ENCODE results near the gene GANC. TPM values are rescaled to one million over a fixed set of nuclear protein-coding genes. Genes with fewer than 3 reads are reported as not detected.

Gene GANC
- total and polyA plus RNA-seq, 2 experiments from 2014 or later = 21.0 to 22.2 TPM

GRCh38 chr15:42359985-42360384, 87.0 kb downstream of the GANC start:
- Histone ChIP-seq H3K4me3 (peak overlapping the region; percentile 15), H3K36me3 (no peaks in the 10 kb centered on the region), H3K27ac (peak overlapping the region; percentile 77), H3K4me1 (ENCODE audit: low read depth) (peaks cover 48% of the 10 kb centered on the region), H3K9me3 (ENCODE audit: low read depth) (no peaks in the 10 kb centered on the region), H3K27me3 (no peaks in the 10 kb centered on the region)
- TF ChIP-seq CTCF (IDR thresholded peaks at IDR 0.05; ENCODE audit: low read depth, low read length) = no peak
- peak in 1 of 2 donors; percentile 34 for DNase-seq (ENCODE audit: low read depth in 1 of 2, low spot score in 1 of 2)

DNA sequence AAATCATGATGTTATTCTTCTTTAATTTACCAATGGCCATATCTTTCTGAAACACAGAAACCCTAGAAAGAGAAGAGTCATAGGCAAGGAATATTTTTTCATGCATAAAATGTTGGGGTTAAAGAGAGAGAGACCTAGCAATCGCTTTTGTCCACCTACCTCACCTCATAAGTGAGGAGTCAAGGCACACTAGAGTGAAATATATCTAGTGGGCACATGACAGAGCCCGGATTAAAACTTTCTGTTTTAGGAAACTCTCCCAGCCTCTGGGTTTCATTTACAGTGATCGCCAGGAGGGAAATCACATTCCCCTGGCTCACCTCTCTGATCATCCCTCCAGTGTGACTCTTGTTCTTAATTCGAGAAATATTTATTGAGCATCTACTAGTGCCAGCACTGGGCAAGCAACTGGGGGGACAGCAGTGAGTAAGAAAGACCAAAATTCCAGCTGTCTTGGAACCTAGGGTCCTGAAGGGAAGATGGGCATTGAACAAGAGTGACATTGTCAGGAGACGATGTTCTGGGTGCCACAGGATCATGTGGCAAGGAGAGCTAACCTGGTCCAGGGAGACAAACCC, 87.6 kb downstream of the GANC start:
- Histone ChIP-seq H3K9me3 (ENCODE audit: low read depth) (no peaks in the 10 kb centered on the region), H3K4me3 (peak overlapping the region; percentile 15), H3K4me1 (ENCODE audit: low read depth) (peaks cover 47% of the 10 kb centered on the region), H3K27me3 (no peaks in the 10 kb centered on the region), H3K36me3 (no peaks in the 10 kb centered on the region), H3K27ac (peak overlapping the region; percentile 77)
- DNase-seq (ENCODE audit: low read depth in 1 of 2, low spot score in 1 of 2) = no peak
- TF ChIP-seq CTCF (IDR thresholded peaks at IDR 0.05; ENCODE audit: low read depth, low read length) = no peak

DNA sequence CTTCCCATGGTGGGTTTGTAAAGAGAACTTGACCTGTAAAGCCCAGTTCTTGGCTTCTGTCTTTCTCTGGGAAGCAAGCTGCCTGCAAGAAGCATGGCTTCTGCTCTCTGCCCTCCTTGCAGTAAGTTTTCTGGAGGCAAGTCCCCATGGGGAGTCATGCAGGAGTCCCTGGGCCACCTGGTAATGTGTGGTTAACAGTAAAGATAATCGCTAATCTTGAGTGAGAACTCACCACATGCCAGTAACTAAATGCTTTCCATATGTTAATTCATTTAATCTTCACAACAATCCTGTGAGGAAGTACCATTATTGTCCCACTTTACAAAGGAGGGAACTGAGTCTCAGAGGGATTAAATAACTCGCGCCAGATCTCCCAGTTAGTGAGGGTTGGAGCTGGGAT, 90.5 kb downstream of the GANC start:
- no peak for TF ChIP-seq CTCF (IDR thresholded peaks at IDR 0.05; ENCODE audit: low read depth, low read length)
- Histone ChIP-seq H3K27me3 (no peaks in the 10 kb centered on the region), H3K4me1 (ENCODE audit: low read depth) (peaks cover 37% of the 10 kb centered on the region), H3K9me3 (ENCODE audit: low read depth) (no peaks in the 10 kb centered on the region), H3K4me3 (no peak overlapping the region), H3K27ac (no peak overlapping the region), H3K36me3 (no peaks in the 10 kb centered on the region)
- DNase-seq (ENCODE audit: low read depth in 1 of 2, low spot score in 1 of 2) = no peak

GRCh38 chr15:42363942-42364341, 90.9 kb downstream of the GANC start:
- no peaks in the 10 kb centered on the region for H3K36me3 ChIP-seq
- TF ChIP-seq CTCF (IDR thresholded peaks at IDR 0.05; ENCODE audit: low read depth, low read length) = no peak
- H3K9me3 ChIP-seq (ENCODE audit: low read depth) = no peaks in the 10 kb centered on the region
- no peak overlapping the region for H3K27ac ChIP-seq
- no peak for DNase-seq (ENCODE audit: low read depth in 1 of 2, low spot score in 1 of 2)
- H3K4me1 ChIP-seq (ENCODE audit: low read depth) = peaks cover 33% of the 10 kb centered on the region
- no peaks in the 10 kb centered on the region for H3K27me3 ChIP-seq
- no peak overlapping the region for H3K4me3 ChIP-seq

GRCh38 chr15:42364529-42364928, 91.5 kb downstream of the GANC start:
- no peaks in the 10 kb centered on the region for H3K9me3 ChIP-seq (ENCODE audit: low read depth)
- H3K27me3 ChIP-seq = no peaks in the 10 kb centered on the region
- no peak overlapping the region for H3K4me3 ChIP-seq
- no peak for TF ChIP-seq CTCF (IDR thresholded peaks at IDR 0.05; ENCODE audit: low read depth, low read length)
- no peaks in the 10 kb centered on the region for H3K36me3 ChIP-seq
- H3K4me1 ChIP-seq (ENCODE audit: low read depth) = peaks cover 27% of the 10 kb centered on the region
- H3K27ac ChIP-seq = no peak overlapping the region
- DNase-seq (ENCODE audit: low read depth in 1 of 2, low spot score in 1 of 2) = peak; percentile 21 to 60

Measured in cardiac muscle cell (in vitro differentiated cells and primary cell).